HG03095 (cell line): ENCODE measurements around the gene ARHGAP26.
"Not testable (repeated sequence)": the region's sequence is repeated elsewhere in the genome, so short reads cannot be mapped to it uniquely, and the experiment has no call there.

Experiments used
- ATAC-seq: cut with Tn5 transposase; IDR thresholded peaks from one replicate; pipeline ENCODE4 v1.9.1; 2021; ENCODE audit warnings: moderate library complexity; ENCODE audit not compliant: unreplicated experiment

Gene ARHGAP26

GRCh38 chr5:143191720-143192119, 421.5 kb downstream of the ARHGAP26 start:
- no peak for ATAC-seq

- ATAC-seq = no peak
Observed at GRCh38 chr5:143192191-143192900, 422.2 kb downstream of the ARHGAP26 start.

GRCh38 chr5:143194206-143194605, 424.0 kb downstream of the ARHGAP26 start:
- ATAC-seq = no peak

- no peak for ATAC-seq
Observed at GRCh38 chr5:143194713-143195112, 424.5 kb downstream of the ARHGAP26 start.

GRCh38 chr5:143195491-143195890, 425.3 kb downstream of the ARHGAP26 start:
- no peak for ATAC-seq

GRCh38 chr5:143196601-143197259, 426.6 kb downstream of the ARHGAP26 start:
- no peak for ATAC-seq

GRCh38 chr5:143197260-143197656, 427.1 kb downstream of the ARHGAP26 start:
- ATAC-seq = no peak

- ATAC-seq = no peak
Observed at GRCh38 chr5:143198332-143198731, 428.2 kb downstream of the ARHGAP26 start.

- ATAC-seq = no peak
Observed at GRCh38 chr5:143199161-143199560, 429.0 kb downstream of the ARHGAP26 start.

GRCh38 chr5:143199843-143200242, 429.7 kb downstream of the ARHGAP26 start:
- no peak for ATAC-seq

GRCh38 chr5:143200781-143201398, 430.7 kb downstream of the ARHGAP26 start:
- ATAC-seq = no peak

- no peak for ATAC-seq
Observed at GRCh38 chr5:143201589-143201988, 431.4 kb downstream of the ARHGAP26 start.

- not testable (repeated sequence) for ATAC-seq
Observed at GRCh38 chr5:143203301-143203956, 433.3 kb downstream of the ARHGAP26 start.

GRCh38 chr5:143204474-143205246, 434.5 kb downstream of the ARHGAP26 start:
- no peak for ATAC-seq

- ATAC-seq = no peak
Observed at GRCh38 chr5:143205386-143205785, 435.2 kb downstream of the ARHGAP26 start.

- ATAC-seq = no peak
Observed at GRCh38 chr5:143205883-143206195, 435.7 kb downstream of the ARHGAP26 start.

GRCh38 chr5:143206196-143207053, 436.2 kb downstream of the ARHGAP26 start:
- ATAC-seq = no peak

GRCh38 chr5:143207058-143207457, 436.9 kb downstream of the ARHGAP26 start:
- ATAC-seq = no peak

GRCh38 chr5:143207563-143208364, 437.6 kb downstream of the ARHGAP26 start:
- ATAC-seq = no peak

GRCh38 chr5:143208365-143208641, 438.1 kb downstream of the ARHGAP26 start:
- ATAC-seq = no peak
